Fibroblast of mammary gland (primary cell): ENCODE data around the gene LRRC73.
"Not testable (repeated sequence)": the region's sequence is repeated elsewhere in the genome, so short reads cannot be mapped to it uniquely, and the experiment has no call there.

Experiments used
- DNase-seq: peaks from one replicate; pipeline ENCODE4 v3.0.0-alpha.2; 2010; ENCODE audit warnings: low read depth
- H3K4me3 ChIP-seq: 2 replicates; pipeline ENCODE4 v1.5.1; 2011; ENCODE audit warnings: low read depth, mild to moderate bottlenecking, low read length, moderate library complexity; ENCODE audit not compliant: control insufficient read depth
- TF ChIP-seq, protein P1 (sequence below): conservative IDR thresholded peaks from 2 replicates; pipeline ENCODE4 v1.5.1; 2011; ENCODE audit warnings: low read depth, low read length, inconsistent platforms; ENCODE audit not compliant: control insufficient read depth, insufficient read depth

LRRC73 gene

DNA sequence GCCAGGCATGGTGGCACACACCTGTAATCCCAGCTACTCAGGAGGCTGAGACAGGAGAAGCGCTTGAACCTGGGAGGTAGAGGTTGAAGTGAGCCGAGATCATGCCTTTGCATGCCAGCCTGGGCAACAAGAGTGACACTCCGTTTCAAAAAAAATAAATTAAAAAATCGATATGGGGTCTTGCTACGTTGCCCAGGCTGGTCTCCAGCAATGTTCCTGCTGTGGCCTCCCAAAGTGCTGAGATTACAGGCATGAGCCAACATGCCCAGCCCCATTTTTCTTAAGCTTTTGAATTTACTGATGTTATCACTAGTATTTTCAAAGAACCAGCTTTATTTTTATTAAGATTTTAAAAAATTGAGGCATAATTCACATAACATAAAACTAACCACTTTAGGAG is 30.4 kb upstream of the LRRC73 start:
- TF ChIP-seq, protein P1, sequence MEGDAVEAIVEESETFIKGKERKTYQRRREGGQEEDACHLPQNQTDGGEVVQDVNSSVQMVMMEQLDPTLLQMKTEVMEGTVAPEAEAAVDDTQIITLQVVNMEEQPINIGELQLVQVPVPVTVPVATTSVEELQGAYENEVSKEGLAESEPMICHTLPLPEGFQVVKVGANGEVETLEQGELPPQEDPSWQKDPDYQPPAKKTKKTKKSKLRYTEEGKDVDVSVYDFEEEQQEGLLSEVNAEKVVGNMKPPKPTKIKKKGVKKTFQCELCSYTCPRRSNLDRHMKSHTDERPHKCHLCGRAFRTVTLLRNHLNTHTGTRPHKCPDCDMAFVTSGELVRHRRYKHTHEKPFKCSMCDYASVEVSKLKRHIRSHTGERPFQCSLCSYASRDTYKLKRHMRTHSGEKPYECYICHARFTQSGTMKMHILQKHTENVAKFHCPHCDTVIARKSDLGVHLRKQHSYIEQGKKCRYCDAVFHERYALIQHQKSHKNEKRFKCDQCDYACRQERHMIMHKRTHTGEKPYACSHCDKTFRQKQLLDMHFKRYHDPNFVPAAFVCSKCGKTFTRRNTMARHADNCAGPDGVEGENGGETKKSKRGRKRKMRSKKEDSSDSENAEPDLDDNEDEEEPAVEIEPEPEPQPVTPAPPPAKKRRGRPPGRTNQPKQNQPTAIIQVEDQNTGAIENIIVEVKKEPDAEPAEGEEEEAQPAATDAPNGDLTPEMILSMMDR = no peak
- no peak for DNase-seq

DNA sequence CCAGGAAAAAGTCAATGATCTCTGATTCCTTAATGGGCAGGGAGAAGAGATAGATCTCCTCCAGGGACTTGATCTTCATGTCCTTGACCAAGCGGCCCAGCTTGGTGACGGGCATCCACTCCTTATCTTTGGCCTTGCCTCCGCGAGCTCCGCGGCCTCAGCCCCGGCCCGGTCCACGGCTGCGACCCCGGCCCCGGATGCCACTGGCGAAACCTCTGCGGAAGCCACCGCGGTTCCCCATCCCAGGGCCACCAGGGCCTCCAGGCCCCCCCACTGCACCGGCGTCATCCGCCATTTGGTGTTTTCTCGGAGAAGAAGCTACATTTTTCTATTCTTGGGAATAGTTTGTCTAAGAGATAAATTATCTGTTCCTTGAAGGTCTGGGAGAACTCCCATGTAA is 29.3 kb upstream of the LRRC73 start:
- H3K4me3 ChIP-seq, DNase-seq: not testable (repeated sequence)

More for the DNA sequence above, 30.4 kb upstream of the LRRC73 start:
- no peak overlapping the region for H3K4me3 ChIP-seq

GRCh38 chr6:43538986-43539385 is 28.8 kb upstream of the LRRC73 start:
- H3K4me3 ChIP-seq, DNase-seq: not testable (repeated sequence)

GRCh38 chr6:43532201-43532600 is 22.1 kb upstream of the LRRC73 start:
- DNase-seq = no peak
- TF ChIP-seq, protein P1 = no peak
- H3K4me3 ChIP-seq = no peak overlapping the region

DNA sequence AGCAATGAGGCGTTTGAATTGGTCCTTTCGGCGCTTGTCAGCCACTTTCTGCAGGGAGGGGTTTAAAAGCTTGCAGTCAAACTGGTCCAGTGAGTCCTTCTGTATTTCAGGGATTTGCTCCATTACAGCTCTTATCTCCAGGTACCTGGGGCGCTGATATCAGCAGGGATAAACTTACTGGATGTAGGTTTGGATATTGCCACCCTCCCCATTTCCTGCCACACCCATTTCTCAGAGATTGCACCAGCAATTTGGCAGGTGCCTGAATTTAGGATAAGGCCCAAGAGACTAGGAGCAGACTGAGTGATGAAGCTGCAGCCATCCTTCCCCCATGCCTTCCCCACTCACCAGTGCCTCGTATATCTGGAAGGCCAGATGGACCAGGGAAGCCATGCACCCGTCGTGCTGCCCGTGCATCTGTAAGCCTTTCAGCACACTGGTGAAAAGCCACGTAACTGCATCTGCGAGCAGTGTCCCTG is 14.4 kb upstream of the LRRC73 start:
- TF ChIP-seq, protein P1 = no peak
- H3K4me3 ChIP-seq = no peak overlapping the region
- DNase-seq = no peak

- no peak for DNase-seq
- TF ChIP-seq, protein P1 = no peak
- H3K4me3 ChIP-seq = no peak overlapping the region
Observed at GRCh38 chr6:43523284-43523683, 13.1 kb upstream of the LRRC73 start.

DNA sequence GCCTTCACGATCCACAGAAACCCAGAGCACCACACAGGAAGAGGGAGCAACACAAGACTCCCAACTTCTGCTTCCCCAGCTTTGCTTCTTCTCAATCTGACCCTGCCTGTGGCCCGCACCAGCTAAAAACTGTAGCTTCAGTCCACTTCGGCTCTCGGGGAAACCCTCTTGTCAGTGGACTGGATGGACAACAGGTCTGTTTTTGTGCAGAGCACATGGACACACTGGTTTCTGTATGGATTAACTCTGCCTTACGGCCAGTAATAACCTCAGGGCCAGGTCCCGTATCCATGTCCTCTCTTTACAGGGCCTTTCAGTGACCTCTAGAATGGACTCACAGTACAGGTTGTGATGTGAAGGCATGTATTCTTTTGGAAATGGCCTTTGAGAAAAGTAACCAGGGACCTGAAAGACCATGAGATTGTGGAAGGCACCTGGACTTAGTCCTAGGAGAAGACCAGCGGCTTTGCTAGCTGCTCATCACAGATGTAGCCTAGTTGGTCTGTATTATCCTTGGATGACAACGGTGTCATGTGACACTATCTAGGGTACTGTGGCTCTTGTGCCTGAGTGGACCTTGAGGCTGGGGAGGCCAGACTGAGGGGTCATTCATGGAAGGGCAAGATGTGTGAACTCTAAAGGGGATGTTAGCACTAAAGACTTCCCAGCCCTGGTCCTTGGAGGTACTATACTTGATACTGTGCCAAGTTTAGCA is 12.6 kb upstream of the LRRC73 start:
- TF ChIP-seq, protein P1 = no peak
- DNase-seq = no peak

GRCh38 chr6:43521836-43522235 is 11.7 kb upstream of the LRRC73 start:
- DNase-seq = no peak
- TF ChIP-seq, protein P1 = no peak
- H3K4me3 ChIP-seq = no peak overlapping the region

More for the DNA sequence above, 12.6 kb upstream of the LRRC73 start:
- no peak overlapping the region for H3K4me3 ChIP-seq
